HepG2 (cell line): ENCODE results near the gene ZBTB7C. TPM values are rescaled to one million over a fixed set of nuclear protein-coding genes. Genes with fewer than 3 reads are reported as not detected.

Experiments used
- TOE1 ChIP-seq: sonication (generic); formaldehyde crosslinking; IDR thresholded peaks from 2 replicates; pipeline ENCODE4 v1.4.0; 2020; ENCODE audit warnings: mild to moderate bottlenecking, missing genetic modification reagents
- polyA plus RNA-seq, 8 experiments: library from polyadenylated mRNA; depleted of rRNA in 3 of 8; stranded (reverse) in 7 of 8; unstranded in 1 of 8; fragments of >200 nt; fragmentation: Illumina TruSeq in 4 of 8; extraction: Trizol in 4 of 8; gene quantifications; 2 replicates each; pipeline versions ENCODE4 v1.2.1 to v1.2.3, GENCODE V29; 2011 to 2016; ENCODE audit warnings: low read depth in 4 of 8, missing spikeins in 1 of 8, mixed read lengths in 1 of 8; ENCODE audit not compliant: insufficient read depth in 1 of 8
- total RNA-seq, 5 experiments: library from RNA; depleted of rRNA; stranded (reverse); fragments of >200 nt; fragmentation: Illumina TruSeq; extraction: Trizol; gene quantifications; 2 replicates each; pipeline ENCODE4 v1.2.3, GENCODE V29; 2016; ENCODE audit warnings: low read depth in 1 of 5
- TF ChIP-seq, protein P1 (sequence below), 2 experiments: fragments of 450-650 bp in 1 of 2; sonication (generic) in 1 of 2; formaldehyde crosslinking in 1 of 2; IDR thresholded peaks; 2 replicates each; pipeline versions ENCODE4 v1.6.1 to v1.8.0; 2016 to 2022; ENCODE audit warnings: antibody characterized with exemption in 1 of 2, mild to moderate bottlenecking in 1 of 2, missing genetic modification reagents in 1 of 2
- TF ChIP-seq, protein P2 (sequence below), 2 experiments: sonication (generic) in 1 of 2; formaldehyde crosslinking in 1 of 2; IDR thresholded peaks; 2 replicates each; pipeline versions ENCODE4 v1.4.0 to v1.6.1; 2018 to 2020; ENCODE audit warnings: missing genetic modification reagents in 2 of 2, borderline replicate concordance in 1 of 2, low read depth in 1 of 2, mild to moderate bottlenecking in 1 of 2, missing biosample characterization in 1 of 2
- TF ChIP-seq, protein P3 (sequence below): sonication (generic); formaldehyde crosslinking; IDR thresholded peaks from 2 replicates; pipeline ENCODE4 v1.9.0; 2022; ENCODE audit warnings: missing genetic modification reagents, mild to moderate bottlenecking, borderline replicate concordance
- TF ChIP-seq, protein P4 (sequence below): sonication (generic); formaldehyde crosslinking; conservative IDR thresholded peaks from 2 replicates; pipeline ENCODE4 v1.4.0; 2020; ENCODE audit warnings: mild to moderate bottlenecking, missing genetic modification reagents, moderate library complexity

Gene ZBTB7C
- total and polyA plus RNA-seq, 2 of the 13 experiments (the other 11 are each of a cell fraction or from before 2014, with no cell fraction given) = 0.01 to 0.04 TPM

DNA sequence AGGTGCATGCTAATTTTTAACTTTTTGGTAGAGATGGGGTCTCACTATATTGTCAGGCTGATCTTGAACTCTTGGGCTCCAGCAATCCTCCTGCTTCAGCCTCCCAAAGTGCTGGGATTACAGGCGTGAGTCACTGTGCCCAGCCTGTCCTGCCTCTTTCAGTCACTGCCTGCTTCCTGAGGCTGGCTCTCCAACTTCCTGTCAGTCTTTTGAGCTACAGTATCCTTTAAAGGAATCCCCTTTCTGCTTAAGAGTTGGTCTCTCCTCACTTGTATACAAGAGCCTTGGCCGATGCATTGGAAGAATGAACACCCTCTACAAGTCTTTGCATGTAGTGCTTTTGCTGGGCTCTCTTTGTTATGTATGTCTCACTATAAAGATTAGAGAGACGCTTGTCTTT is 390.3 kb downstream of the ZBTB7C start (continued):
- TF ChIP-seq, protein P1, sequence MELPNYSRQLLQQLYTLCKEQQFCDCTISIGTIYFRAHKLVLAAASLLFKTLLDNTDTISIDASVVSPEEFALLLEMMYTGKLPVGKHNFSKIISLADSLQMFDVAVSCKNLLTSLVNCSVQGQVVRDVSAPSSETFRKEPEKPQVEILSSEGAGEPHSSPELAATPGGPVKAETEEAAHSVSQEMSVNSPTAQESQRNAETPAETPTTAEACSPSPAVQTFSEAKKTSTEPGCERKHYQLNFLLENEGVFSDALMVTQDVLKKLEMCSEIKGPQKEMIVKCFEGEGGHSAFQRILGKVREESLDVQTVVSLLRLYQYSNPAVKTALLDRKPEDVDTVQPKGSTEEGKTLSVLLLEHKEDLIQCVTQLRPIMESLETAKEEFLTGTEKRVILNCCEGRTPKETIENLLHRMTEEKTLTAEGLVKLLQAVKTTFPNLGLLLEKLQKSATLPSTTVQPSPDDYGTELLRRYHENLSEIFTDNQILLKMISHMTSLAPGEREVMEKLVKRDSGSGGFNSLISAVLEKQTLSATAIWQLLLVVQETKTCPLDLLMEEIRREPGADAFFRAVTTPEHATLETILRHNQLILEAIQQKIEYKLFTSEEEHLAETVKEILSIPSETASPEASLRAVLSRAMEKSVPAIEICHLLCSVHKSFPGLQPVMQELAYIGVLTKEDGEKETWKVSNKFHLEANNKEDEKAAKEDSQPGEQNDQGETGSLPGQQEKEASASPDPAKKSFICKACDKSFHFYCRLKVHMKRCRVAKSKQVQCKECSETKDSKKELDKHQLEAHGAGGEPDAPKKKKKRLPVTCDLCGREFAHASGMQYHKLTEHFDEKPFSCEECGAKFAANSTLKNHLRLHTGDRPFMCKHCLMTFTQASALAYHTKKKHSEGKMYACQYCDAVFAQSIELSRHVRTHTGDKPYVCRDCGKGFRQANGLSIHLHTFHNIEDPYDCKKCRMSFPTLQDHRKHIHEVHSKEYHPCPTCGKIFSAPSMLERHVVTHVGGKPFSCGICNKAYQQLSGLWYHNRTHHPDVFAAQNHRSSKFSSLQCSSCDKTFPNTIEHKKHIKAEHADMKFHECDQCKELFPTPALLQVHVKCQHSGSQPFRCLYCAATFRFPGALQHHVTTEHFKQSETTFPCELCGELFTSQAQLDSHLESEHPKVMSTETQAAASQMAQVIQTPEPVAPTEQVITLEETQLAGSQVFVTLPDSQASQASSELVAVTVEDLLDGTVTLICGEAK (IDR thresholded peaks at IDR 0.05) = no peak
- TF ChIP-seq, protein P1 (CRISPR knock-in tag; IDR thresholded peaks at IDR 0.05) = no peak
- TF ChIP-seq, protein P2, sequence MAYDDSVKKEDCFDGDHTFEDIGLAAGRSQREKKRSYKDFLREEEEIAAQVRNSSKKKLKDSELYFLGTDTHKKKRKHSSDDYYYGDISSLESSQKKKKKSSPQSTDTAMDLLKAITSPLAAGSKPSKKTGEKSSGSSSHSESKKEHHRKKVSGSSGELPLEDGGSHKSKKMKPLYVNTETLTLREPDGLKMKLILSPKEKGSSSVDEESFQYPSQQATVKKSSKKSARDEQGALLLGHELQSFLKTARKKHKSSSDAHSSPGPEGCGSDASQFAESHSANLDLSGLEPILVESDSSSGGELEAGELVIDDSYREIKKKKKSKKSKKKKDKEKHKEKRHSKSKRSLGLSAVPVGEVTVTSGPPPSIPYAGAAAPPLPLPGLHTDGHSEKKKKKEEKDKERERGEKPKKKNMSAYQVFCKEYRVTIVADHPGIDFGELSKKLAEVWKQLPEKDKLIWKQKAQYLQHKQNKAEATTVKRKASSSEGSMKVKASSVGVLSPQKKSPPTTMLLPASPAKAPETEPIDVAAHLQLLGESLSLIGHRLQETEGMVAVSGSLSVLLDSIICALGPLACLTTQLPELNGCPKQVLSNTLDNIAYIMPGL (CRISPR knock-in tag; IDR thresholded peaks at IDR 0.05; ENCODE audit: borderline replicate concordance in 1 of 2, low read depth in 1 of 2) = no peak
- TF ChIP-seq, protein P3, sequence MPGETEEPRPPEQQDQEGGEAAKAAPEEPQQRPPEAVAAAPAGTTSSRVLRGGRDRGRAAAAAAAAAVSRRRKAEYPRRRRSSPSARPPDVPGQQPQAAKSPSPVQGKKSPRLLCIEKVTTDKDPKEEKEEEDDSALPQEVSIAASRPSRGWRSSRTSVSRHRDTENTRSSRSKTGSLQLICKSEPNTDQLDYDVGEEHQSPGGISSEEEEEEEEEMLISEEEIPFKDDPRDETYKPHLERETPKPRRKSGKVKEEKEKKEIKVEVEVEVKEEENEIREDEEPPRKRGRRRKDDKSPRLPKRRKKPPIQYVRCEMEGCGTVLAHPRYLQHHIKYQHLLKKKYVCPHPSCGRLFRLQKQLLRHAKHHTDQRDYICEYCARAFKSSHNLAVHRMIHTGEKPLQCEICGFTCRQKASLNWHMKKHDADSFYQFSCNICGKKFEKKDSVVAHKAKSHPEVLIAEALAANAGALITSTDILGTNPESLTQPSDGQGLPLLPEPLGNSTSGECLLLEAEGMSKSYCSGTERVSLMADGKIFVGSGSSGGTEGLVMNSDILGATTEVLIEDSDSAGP (CRISPR knock-in tag) = no peak
- TF ChIP-seq, protein P4, sequence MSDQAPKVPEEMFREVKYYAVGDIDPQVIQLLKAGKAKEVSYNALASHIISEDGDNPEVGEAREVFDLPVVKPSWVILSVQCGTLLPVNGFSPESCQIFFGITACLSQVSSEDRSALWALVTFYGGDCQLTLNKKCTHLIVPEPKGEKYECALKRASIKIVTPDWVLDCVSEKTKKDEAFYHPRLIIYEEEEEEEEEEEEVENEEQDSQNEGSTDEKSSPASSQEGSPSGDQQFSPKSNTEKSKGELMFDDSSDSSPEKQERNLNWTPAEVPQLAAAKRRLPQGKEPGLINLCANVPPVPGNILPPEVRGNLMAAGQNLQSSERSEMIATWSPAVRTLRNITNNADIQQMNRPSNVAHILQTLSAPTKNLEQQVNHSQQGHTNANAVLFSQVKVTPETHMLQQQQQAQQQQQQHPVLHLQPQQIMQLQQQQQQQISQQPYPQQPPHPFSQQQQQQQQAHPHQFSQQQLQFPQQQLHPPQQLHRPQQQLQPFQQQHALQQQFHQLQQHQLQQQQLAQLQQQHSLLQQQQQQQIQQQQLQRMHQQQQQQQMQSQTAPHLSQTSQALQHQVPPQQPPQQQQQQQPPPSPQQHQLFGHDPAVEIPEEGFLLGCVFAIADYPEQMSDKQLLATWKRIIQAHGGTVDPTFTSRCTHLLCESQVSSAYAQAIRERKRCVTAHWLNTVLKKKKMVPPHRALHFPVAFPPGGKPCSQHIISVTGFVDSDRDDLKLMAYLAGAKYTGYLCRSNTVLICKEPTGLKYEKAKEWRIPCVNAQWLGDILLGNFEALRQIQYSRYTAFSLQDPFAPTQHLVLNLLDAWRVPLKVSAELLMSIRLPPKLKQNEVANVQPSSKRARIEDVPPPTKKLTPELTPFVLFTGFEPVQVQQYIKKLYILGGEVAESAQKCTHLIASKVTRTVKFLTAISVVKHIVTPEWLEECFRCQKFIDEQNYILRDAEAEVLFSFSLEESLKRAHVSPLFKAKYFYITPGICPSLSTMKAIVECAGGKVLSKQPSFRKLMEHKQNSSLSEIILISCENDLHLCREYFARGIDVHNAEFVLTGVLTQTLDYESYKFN = no peak
- TF ChIP-seq TOE1 (CRISPR knock-in tag) = no peak
